HG03575 (cell line): ENCODE data around the gene RAC2.
"Not testable (repeated sequence)": the region's sequence is repeated elsewhere in the genome, so short reads cannot be mapped to it uniquely, and the experiment has no call there.

Experiments
- ATAC-seq: cut with Tn5 transposase; IDR thresholded peaks from one replicate; pipeline ENCODE4 v1.9.1; 2021; ENCODE audit not compliant: unreplicated experiment, insufficient number of reproducible peaks, low FRiP score; ENCODE audit errors: extremely low read depth

The RAC2 gene

DNA sequence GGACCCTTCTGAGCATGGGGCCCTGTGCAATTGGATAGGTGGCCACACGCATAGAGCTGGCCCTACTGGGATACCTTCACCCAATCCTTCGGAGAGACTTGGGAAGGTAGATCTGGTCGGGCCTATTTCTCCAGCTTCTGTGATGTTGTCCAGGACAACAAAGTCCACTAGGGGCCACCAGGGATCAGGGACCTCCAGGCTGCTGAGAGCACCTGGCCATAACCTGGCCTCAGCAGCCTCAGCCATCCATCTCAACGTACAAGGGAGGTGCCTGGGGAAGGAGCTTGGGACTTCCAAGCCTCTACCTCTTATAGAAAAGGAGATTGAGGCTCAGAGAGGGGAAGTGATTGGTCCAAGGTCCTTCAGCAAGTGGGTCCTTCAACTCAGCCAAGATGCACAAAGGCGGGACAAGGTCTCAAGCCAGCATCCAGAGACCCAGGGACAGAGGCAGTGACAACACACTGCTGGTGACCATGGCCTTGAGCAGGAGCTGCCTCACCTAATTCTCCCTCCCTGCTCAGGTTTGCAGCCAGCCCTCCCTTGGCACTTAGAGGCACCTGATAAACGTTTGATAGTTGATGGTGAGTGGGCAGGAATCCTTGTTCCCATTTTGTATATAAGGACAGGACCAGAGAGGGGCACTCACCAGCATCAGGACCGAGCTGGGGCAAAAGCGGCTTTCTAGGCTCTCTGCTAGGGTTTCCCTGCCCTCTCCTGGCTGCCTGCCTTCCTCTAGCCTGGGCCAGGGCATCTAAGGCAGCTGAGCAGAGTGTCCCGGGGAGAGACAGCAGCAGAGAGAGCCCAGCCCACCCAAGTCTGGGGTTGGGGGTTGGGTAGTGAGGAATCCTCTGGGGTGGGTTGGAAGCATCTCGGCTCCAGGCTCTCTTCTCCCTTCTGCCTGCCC lies 4.5 kb downstream of the RAC2 start:
- no peak for ATAC-seq

- no peak for ATAC-seq
Measured at GRCh38 chr22:37237371-37238268, 6.4 kb downstream of the RAC2 start.

DNA sequence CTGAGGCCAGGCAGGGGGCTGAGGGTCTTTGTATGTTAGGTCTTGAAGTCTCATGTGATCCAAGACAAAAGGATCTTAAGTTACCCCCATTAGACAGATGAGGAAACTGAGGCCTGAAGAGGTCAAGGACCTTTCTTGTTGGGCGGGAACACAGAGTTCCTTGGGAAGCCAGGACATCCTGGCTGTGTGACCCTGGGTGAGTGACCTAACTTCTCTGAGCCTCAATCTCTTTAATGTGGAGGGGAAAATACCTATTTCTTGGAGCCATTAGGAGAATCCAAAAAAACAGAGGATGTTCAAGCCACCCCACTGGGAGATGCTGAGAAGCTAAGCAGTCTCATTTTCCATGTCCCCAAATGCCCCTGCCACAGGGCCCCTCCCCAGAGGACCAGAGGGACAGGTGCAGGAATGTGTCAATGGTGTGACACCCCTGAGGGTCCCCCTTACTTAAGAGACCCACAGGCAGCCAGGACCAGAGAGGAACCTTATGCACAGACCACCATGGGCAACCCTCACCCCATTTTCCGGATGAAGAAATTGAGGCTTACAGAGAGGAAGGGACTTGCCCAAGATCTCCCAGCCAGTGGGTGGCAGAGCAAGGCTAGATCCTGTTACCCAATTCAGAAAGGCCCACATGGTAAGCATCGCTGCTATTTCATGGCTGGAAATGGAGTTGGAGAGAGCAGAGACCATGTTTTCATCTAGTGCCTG lies 8.0 kb downstream of the RAC2 start:
- no peak for ATAC-seq

GRCh38 chr22:37234736-37235711 lies 9.0 kb downstream of the RAC2 start:
- no peak for ATAC-seq

- no peak for ATAC-seq
Measured at GRCh38 chr22:37233751-37234631, 10.1 kb downstream of the RAC2 start.

- ATAC-seq: not testable (repeated sequence)
Measured at GRCh38 chr22:37233371-37233750, 10.7 kb downstream of the RAC2 start.

- no peak for ATAC-seq
Measured at GRCh38 chr22:37232140-37232998, 11.7 kb downstream of the RAC2 start.

DNA sequence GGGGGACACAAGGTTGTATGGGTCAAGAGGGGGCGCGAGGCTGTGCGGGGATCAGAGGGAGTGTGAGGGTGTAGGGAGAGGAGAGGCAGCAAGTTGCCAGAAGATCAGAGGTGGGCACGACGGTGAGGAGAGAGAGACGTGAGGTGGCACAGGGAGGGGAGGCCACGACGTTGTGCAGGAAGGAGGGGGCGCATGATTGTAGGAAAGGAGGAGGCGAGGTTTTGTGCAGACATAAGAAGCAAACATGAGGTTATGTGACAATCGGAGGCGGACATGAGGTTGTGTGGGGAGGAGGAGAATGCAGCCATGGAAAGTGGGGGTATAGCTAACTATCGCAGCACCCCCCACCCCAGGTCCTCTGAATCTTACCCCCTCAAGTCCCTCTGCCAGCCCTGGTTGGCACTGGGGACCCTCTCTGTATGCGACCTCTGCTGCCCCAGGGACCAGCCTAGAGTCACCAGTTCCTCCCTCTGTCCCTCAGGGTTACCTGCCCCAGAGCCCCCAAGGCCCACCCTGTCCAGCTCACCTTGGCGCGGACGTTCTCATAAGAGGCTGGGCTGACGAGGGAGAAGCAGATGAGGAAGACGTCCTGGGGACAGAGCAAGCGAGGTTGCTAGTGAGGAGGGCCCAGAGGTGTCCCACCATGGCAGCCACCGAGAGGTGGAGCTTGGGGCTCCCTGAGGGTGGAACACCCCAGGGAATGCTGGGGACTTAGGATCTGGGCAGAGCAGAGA lies 12.5 kb downstream of the RAC2 start:
- ATAC-seq: no peak

- no peak for ATAC-seq
Measured at GRCh38 chr22:37230673-37231405, 13.2 kb downstream of the RAC2 start.

- ATAC-seq: no peak
Measured at GRCh38 chr22:37229805-37230672, 14.0 kb downstream of the RAC2 start.

DNA sequence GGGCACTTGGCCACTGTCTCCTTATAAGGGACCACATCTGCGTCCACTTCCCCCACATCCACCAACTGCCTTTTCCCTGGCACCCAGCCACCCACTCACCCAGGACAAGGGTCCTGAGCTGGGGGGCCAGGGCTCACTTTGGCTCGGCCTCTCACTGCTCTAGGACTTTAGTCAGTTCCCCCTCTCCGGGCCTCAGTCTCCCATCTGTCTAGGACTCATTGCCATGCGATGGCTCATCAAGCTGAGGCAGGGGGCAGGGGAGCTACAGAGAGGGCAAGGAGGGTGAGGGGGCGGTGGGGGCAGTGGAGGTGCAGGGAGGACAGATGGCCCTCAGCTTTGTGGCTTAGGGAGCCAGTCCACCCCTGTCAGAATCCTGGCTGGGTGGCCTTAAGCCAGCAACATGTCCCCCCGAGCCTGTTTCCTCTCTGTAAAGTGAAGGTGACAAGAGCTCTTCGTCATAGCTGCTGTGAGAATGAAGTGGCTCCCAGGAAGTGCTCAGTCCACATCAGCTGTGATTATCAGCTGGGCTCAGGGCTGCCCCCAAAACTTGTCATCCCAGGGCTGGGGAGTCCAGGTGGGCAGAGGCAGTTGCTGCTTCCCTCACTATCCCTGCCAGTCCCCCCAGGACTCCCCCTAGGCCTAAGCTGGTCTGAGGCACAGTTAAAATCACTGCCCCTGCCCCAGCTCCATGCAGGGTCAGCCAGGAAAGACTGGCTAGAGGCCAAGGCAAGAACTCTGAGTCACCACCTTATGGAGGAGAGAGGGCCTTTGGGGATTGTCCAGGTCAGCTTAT lies 14.9 kb downstream of the RAC2 start:
- ATAC-seq: no peak

- no peak for ATAC-seq
Measured at GRCh38 chr22:37228106-37229011, 15.7 kb downstream of the RAC2 start.

DNA sequence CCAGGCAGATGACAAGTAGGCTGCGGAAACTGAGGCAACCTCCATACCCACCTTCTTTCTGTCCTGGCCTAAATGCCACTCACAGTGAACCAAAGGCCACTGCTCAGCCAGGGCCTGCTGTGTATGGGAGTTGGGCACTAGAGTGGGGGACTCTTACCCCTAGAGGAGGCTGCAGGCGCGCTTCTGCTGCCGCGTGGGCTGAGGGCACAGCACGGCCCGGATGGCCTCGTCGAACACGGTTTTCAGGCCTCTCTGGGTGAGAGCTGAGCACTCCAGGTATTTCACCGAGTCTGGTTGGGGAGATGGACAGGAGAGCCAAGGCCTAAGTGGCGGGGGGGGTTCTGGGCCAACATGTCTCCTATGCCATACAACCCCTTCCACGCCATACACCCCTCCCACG lies 17.6 kb downstream of the RAC2 start:
- ATAC-seq: no peak
